A204.1 (cell line): ENCODE results near the gene ETV6.
"Not testable (repeated sequence)": the region's sequence is repeated elsewhere in the genome, so short reads cannot be mapped to it uniquely, and the experiment has no call there.

Source experiments
- FAIRE-seq: peaks from 2 replicates; lab custom pipeline; 2012; peaks lifted over from hg19 to GRCh38; lab: Jason Lieb, UNC

ETV6 gene

DNA sequence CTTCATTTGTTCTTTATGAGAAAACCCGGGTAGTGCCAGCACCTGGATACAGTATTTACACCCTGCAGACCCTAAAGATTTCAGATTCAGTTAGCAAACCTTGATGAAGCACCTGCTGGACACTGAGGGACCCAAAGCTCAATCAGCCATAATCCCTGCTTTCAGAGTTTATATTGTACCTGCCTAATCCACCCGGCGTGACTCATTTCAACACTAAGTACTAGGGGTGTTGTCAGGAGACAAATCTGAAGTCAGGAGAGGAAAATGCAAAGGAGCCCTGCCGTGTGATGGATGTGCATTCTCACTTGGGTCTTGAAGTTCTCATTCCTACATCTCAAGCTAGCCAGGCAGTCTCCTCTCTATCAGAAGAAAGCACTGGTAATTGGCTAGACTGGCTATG lies 244.5 kb downstream of the ETV6 start:
- FAIRE-seq, result no peak

GRCh38 chr12:11894890-11895289 lies 245.4 kb downstream of the ETV6 start:
- FAIRE-seq, result no peak

GRCh38 chr12:11895421-11896078 lies 246.1 kb downstream of the ETV6 start:
- no peak for FAIRE-seq

DNA sequence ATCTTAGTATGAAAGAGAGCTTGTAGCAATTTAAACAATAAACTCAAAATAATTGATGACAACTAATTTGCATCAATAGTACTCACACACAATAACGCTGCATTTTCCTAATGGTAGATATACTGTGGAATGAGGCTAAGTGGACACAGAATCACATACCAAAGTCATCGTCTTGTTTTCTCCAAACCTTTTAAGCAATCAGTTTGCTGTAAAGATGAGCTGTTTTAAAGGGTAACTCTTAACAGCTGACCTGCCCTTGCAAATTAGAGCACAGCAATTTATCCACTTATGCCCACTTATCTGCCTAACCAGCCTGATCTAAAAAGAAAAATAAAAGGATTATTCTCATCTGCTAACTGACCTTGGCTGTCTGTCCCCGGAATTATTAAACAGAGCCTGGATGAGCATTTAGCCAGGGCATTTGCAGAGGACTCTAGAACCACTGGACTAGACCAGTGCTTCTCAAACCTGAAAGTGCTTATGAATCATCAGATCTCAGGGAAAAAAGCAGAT lies 247.0 kb downstream of the ETV6 start:
- FAIRE-seq, result no peak

DNA sequence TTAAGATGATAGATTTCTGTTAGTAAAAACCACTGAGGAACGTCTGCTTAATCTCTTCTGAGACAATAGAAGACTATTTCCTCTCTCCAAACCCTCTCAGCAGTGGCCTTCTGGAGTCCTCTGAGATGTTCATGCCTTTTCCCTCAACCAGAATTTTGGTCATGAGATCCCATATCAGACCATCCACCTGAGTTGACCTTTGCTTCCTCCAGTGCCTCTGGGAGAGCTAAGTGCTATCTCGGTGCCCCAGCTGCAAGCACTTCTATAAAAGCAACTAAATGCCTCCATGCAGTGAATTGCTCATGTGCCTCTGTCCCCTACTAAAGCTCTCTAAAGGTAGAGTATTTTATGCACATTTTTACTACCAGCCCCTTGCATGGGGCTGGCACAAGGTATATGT lies 248.4 kb downstream of the ETV6 start:
- FAIRE-seq, result no peak

GRCh38 chr12:11901701-11902524 lies 252.4 kb downstream of the ETV6 start:
- no peak for FAIRE-seq

GRCh38 chr12:11902525-11902875 lies 253.0 kb downstream of the ETV6 start:
- no peak for FAIRE-seq

GRCh38 chr12:11904124-11904523 lies 254.7 kb downstream of the ETV6 start:
- FAIRE-seq, result no peak

DNA sequence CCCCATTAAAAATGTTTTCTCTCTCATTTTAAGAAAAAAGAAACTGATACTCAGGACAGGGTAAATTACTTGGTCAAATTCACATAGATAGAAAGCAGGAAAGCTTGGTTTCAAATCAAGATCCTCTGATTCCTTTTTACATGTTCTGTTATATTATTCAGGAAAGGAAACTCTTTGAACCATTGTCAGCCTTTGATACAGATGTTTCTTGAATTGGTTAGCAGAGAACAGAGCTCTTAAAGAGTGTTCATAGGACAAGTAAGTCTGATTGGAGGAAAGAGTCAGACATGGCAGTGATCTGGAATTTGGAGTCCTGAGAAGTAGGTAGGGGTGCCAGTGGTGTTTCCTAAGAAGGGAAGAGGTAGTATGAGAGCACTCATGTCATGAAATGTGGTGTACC lies 256.1 kb downstream of the ETV6 start:
- no peak for FAIRE-seq

DNA sequence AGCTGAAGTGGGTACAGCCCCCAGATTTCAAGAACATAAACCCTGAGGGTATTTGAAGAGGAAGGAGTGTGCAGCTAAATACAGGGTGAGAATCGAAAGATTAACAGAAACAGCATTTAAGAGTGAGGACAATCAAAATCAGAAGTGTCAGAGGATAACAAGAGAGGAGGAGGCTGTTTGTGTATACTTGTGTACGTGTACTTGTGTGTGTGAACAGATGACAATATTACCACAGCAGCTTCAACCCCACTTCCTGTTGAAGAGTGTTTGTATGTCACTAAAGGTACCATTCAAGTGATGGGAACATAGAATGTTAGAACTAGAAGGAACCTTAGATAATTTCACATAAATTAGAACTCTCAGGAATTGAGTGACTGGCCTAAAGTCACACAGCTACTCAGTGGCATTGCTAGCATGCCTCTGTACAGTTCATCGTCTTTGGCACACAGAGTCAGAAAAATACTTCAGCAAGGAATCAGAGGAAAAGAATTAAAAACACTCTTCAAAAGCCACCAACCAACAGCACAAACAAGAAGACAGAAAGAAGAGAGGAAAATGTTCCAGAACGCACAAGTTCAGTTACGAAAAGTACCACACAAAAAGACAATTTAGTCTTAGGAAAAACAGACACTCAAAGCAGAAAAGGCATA lies 256.9 kb downstream of the ETV6 start:
- FAIRE-seq, result no peak

DNA sequence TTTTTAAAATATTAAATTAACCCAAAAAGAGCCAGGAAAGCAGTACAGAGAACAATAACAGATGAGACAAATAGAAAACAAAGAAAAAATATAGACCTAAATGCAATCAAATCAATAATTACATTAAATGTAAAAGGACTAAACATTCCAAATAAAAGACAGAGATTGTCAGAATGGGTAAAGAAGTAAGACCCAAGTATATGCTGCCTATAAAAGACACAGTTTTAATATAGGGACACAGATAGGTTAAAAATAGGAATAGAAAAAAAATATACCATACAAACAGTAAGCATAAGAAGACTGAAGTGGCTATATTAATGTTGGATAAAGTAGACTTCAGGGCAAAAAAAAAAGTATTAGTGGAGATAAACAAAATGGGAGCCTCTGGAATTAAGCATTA lies 258.2 kb downstream of the ETV6 start:
- FAIRE-seq, result no peak

GRCh38 chr12:11909406-11909805 lies 259.9 kb downstream of the ETV6 start:
- not testable (repeated sequence) for FAIRE-seq

- no peak for FAIRE-seq
Observed at GRCh38 chr12:11916113-11916512, 266.6 kb downstream of the ETV6 start.

DNA sequence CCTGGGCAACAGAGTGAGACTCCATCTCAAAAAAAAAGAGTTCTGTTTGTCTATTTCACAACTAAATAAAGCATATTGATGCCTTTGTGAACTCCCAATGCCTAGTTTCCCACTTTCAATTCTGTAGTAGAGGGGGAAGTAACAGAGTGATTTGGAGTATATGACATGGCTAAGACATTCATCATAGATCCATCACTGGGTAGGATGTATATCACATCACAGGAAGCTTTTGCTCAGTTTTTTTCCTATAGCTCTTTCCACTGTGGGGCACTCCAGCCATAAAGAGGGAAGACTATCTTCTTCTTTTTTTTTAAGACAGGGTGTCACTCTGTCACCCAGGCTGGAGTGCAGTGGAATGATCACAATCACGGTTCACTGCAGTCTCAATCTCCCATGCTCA lies 267.3 kb downstream of the ETV6 start:
- FAIRE-seq, result no peak

GRCh38 chr12:11917501-11917900 lies 268.0 kb downstream of the ETV6 start:
- FAIRE-seq, result no peak

DNA sequence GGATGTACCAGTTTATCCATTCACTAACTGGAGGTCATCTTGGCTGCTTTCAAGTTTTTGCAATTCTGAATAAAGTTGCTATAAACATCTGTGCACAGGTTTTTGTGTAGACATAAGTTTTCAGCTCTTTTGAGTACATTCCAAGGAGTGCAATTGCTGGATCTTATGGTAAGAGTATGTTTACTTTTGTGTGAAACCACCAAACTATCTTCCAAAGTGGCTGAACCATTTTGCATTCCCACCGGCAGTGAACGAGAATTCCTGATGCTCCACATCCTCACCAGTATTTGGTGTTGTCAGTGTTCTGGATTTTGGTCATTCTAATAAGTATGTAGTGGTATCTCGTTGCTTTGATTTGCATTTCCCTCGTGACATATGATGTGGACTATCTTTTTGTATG lies 270.8 kb downstream of the ETV6 start:
- no peak for FAIRE-seq

- FAIRE-seq, result no peak
Observed at GRCh38 chr12:11922361-11922760, 272.9 kb downstream of the ETV6 start.

DNA sequence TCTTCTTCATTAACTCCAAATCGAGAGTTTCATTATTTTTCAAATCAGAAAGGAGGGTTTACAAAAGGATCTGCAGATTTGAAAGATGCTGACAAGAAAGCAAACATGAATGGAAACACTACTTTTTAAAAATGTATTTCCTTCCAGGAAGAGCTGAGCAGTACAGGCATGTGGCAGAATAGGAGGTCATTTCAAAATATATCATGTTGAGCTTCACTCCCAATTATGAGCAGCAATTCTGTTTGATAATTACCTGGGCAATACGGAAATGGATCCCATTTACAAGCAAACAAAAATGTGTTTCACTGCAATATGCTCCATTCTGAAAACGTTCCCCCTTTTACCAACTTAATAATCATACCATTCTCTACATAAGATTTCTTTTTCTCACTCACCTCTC lies 273.6 kb downstream of the ETV6 start:
- FAIRE-seq, result no peak

DNA sequence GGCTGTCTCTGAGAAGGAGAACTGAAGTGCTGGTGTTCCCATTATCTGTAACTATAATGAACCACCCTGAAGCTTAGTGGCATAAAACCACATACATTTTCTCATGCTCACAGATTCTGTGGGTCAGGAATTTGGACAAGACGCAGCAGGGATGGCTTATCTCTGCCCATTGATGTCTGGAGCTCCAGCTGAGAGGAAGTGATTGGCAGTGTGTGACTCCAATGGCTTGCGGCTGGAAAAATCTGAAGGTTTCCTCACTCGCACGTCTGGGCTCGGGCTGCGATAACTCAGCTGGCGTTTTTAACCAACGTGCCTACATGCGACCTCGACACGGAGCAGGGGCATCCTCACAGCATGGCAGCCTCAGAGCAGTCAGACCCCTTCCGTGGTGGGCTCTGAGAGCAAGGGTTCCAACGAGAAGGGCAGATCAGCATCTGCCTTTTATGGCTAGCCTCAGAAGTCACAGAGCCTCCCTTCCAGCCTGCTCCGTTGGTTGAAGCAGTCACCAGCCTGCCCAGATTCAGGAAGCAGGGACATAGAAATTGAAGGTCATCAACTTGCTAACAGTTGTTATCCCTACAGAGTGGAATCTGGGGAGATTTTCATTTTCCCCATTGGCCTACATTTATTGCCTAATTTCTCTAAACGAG lies 277.9 kb downstream of the ETV6 start:
- no peak for FAIRE-seq

DNA sequence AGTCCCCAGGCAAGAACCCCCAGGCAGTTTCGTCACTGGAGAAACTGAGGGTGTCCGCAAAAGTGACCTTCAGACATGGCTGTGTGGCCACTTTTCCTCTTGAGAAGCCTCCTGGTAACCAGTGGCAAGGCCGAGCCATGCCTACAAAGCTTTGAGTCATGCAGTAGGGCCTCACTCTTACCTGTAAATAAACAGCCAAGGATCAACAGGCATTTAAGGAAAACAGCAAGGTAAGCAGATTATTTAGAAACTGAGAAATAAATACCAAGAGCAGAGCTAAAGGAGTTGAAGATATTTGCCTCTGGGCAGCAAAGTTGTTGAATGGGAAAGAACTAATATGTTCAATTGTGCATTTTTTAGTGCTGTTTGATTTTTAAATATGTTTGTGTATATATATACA lies 280.2 kb downstream of the ETV6 start:
- no peak for FAIRE-seq

- no peak for FAIRE-seq
Observed at GRCh38 chr12:11939223-11939622, 289.7 kb downstream of the ETV6 start.

DNA sequence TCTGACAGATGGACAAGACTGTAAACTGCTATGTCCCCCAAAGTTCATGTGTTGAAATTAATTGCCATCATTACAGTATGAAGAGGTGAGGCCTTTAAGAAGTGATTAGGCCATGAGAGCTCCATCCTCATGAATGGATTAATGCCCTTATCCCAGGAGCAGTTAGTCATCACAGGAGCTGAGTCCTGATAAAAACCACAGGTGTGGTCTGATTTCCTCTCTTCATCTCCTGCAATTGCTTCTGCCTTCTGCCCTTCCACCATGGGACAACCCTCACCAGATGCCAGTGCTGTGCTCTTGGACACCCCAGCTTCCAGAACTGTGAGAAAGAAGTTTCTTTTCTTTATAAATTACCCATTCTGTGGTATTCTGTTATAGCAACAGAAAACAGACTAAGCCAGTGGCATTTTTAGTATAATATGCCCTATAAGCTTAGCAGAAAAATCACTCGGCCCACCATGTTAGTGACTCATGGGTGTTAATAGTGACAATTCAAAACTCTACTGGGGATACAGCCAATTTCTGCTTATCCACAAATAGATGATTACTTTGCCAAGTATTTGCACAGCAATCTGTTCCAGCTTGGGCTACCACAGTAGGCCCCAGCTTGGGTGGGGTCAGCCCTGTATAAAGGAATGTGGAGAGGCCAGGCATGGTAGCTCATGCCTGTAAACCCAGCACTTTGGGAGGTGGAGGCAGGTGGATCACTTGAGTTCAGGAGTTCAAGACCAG lies 292.3 kb downstream of the ETV6 start:
- FAIRE-seq, result no peak
